VCaP (cell line): ENCODE results near the gene ITGA7.

Source experiments
- H3K27ac ChIP-seq: fragments of 450-650 bp; 2 replicates; pipeline ENCODE4 v1.5.1; 2017
- TF ChIP-seq, protein P1 (sequence below): fragments of 450-650 bp; conservative IDR thresholded peaks from 2 replicates; pipeline ENCODE4 v1.5.1; 2017; ENCODE audit warnings: mild to moderate bottlenecking, moderate library complexity

ITGA7 gene

DNA sequence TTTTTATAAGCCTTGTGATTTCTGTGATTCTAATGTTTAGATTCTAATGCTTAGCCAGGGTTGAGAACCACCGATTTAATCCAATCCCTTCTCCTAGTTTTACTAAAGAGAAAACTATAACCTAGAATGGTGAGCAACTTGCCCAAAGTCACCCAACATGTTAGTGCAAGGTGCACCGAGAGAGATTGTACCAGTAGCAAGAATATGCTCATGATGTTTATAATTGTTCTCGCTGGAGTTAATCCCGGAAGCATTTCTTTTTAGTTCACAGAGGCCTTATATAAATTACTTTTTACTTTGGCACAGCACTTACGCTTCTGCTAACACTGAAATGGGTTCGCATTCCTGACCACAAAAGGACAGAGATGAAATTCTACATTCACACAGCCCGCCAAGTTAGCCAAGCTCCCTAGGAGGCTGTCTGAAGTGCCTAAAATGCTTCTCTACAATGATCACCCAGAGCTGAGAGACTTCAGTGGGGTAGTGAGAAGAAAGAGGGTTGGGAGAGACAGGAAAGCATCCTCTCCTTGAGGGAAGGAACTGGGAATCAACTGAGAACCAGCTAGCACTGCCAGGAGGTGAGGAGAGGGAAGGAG is 7.6 kb upstream of the ITGA7 start:
- TF ChIP-seq, protein P1, sequence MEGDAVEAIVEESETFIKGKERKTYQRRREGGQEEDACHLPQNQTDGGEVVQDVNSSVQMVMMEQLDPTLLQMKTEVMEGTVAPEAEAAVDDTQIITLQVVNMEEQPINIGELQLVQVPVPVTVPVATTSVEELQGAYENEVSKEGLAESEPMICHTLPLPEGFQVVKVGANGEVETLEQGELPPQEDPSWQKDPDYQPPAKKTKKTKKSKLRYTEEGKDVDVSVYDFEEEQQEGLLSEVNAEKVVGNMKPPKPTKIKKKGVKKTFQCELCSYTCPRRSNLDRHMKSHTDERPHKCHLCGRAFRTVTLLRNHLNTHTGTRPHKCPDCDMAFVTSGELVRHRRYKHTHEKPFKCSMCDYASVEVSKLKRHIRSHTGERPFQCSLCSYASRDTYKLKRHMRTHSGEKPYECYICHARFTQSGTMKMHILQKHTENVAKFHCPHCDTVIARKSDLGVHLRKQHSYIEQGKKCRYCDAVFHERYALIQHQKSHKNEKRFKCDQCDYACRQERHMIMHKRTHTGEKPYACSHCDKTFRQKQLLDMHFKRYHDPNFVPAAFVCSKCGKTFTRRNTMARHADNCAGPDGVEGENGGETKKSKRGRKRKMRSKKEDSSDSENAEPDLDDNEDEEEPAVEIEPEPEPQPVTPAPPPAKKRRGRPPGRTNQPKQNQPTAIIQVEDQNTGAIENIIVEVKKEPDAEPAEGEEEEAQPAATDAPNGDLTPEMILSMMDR = no peak
- H3K27ac ChIP-seq = peak overlapping the region; percentile 87

DNA sequence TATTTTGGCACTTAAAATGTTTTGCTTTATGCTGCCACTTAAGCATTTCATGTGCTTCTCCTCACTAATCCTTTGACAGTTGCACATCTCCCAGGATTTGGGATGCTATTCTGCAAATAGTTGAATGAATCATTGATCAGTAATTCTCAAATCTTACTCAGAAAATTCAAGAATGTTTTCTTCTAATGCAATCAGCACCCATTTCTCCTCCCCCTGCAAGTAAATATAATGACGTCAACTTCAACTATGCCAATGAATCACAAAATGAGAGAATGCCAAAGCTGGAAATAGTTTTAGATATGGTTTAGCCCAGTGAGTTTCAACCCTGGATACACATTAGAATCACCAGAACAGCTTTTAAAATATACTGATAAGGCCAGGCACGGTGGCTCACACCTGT is 6.0 kb upstream of the ITGA7 start:
- TF ChIP-seq, protein P1 = no peak
- no peak overlapping the region for H3K27ac ChIP-seq

DNA sequence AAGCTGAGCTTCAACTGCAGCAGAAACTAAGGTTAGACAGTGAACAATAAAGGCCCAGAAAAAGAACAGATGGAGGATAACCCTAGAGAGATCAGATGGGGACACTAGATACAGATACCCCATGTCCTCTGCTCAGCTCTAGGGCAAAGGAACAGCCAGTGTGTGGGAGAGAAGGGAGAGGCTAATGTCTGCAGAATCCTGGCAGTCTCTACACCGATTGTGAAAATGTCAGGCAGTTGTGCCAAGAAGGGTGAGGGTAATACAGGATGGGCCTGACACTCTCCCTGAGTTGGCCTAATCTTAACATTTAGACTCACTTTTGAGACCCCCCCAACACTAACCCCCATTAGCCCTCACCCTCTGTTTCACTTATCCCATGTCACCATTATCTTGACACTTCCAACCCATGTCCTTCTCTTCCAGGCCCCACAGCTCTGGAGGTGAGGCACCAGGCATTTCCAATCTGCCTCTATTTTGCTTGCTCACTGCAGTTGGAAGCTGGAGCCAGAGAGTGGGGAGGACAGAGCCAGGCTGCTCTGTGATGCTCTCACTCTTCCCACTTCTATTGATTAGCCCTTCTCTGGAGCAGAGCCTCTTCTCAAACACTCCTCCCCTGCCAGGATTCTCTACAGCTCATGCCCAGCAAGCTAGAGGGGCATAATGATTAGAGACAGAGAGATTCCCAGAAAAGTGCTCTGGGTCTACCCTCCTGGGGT is 5.2 kb upstream of the ITGA7 start:
- no peak overlapping the region for H3K27ac ChIP-seq
- TF ChIP-seq, protein P1 = no peak

DNA sequence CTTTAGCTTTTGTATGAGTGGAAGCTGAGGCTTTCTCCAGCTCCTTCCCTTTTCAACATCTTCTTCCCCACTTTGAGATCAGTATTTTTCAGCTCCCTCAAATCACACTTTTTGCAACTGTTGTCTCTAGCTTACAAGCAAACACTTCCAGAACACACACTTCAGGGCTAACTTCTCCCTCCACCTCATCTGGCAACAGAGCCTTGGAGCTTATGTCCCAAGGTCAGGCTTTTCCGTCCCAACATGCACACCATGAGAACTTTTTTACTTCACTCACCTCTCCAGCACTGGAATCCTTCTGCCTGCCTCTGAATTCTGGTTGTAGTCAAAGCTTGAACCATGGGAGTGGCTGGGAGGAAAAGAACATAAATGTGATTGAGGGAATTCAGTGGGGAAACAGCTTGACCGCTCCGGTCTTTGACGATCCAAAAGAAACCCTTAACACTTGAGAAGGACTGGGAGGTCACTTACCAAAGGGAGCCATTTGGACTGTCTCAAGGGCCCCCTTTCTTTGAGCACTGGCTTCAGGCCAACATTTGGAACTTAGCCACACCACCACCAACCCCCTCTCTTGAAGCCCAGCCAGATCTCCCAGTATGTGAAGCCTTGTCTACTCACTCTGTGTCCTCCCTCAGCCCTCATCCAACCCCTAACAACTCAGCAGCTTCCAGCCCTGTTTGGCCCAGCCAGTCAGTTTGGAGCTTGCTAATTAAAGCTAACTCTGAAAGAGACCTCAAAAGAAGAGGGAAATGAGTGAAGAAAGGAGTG is 4.3 kb upstream of the ITGA7 start:
- TF ChIP-seq, protein P1 = no peak
- H3K27ac ChIP-seq = no peak overlapping the region

DNA sequence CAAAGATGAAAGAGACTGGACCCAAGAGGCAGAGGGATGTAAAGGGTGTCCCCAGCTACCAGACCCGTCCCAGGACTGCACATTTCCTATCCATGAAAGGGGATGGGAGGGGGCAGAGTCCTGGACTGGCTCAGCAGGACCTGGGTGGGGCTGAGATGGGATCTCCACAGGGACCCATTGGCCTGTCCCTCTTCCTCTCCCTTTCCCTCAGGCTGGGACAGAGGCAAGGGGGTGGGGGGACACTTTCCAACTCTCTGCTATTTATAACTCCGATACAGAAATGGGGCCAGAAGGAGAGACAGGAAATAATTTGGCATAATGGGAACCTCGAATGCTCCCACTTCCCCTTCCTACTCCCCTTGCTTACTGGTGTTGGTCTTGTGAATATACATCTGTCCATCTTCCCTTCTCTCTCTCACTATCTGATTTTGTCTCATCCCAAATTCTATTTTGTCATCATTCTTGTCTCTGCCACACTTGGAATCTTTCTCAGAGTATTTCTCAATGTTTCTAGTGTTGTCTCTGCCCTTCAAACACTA is 1.1 kb upstream of the ITGA7 start:
- TF ChIP-seq, protein P1 = no peak
- H3K27ac ChIP-seq = no peak overlapping the region

DNA sequence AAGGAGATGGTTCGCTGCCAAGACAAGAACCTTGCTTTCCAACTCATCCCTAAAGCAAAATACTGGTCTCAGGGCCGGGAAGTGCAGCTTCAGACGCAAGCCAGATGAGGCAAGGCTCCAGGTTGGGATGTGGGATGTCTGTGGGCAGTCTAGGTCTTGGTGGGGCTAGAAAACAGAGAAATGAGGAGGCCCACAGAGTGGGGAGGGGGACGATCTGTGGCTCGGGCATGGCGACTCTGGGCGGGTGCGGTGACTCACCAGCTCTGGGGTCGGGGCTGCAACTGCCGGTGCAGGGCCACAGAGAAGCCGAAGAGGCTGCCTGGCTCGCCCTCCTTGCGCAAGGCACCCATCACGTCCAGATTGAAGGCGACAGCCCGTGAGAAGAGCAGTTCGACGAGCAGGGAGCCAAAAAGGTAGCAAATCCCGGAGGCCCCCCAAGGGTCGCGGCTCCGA is 459 bp downstream of the ITGA7 start:
- TF ChIP-seq, protein P1 = no peak
- no peak overlapping the region; the same call in 1 of the 2 replicates for H3K27ac ChIP-seq
